ENCODE results near the gene F2RL3. TPM values are rescaled to one million over a fixed set of nuclear protein-coding genes. Genes with fewer than 3 reads are reported as not detected.

F2RL3 gene
- total and polyA plus RNA-seq, 2 of the 8 experiments (the other 6 are each of a cell fraction or from before 2014, with no cell fraction given) = not detected

GRCh38 chr19:16877581-16877980, 11.2 kb upstream of the F2RL3 start (continued):
- no peak for TF ChIP-seq TAF1 (IDR thresholded peaks at IDR 0.05; ENCODE audit: low read depth, low read length)
- no peak for TF ChIP-seq MAX (IDR thresholded peaks at IDR 0.05)
- no peak for TF ChIP-seq ASH2L (IDR thresholded peaks at IDR 0.05; ENCODE audit: low read length)
- no peak for TF ChIP-seq USF2 (IDR thresholded peaks at IDR 0.05; ENCODE audit: low read length)
- TF ChIP-seq RAD21 (IDR thresholded peaks at IDR 0.05 in 1 of 2, conservative IDR thresholded peaks at IDR 0.05 in 1 of 2; ENCODE audit: low read depth in 2 of 2, low read length in 2 of 2) = no peak

Data from H1 (cell line).